ENCODE data around the gene OLFML2B. TPM values are rescaled to one million over a fixed set of nuclear protein-coding genes. Genes with fewer than 3 reads are reported as not detected.

The OLFML2B gene
- total and polyA plus RNA-seq, 2 of the 13 experiments (the other 11 are each of a cell fraction or from before 2014, with no cell fraction given): not detected

GRCh38 chr1:161944381-161944780, 79.3 kb downstream of the OLFML2B start:
- Histone ChIP-seq H3K4me1 (ENCODE audit: insufficient read depth, low read length) (peaks cover 11% of the 10 kb centered on the region), H2AFZ (ENCODE audit: low read length) (no peak overlapping the region), H3K27me3 (ENCODE audit: control insufficient read depth in 1 of 2, insufficient read depth in 2 of 2, low read length in 2 of 2) (no peaks in the 10 kb centered on the region), H3K79me2 (ENCODE audit: insufficient read depth, low read length) (no peaks in the 10 kb centered on the region), H3K9ac (ENCODE audit: insufficient read depth, low read depth, low read length) (no peak overlapping the region), H3K9me3 (ENCODE audit: low read length) (no peaks in the 10 kb centered on the region), H3K4me2 (ENCODE audit: low read depth, low read length) (no peak overlapping the region), H4K20me1 (ENCODE audit: insufficient read depth, low read length) (no peaks in the 10 kb centered on the region), H3K27ac (ENCODE audit: extremely low read length, insufficient read depth, low read length) (no peak overlapping the region), H3K4me3 (replicated peaks in 1 of 3; ENCODE audit: insufficient read depth in 1 of 3, low read depth in 2 of 3, low read length in 3 of 3) (no peak overlapping the region), H3K36me3 (replicated peaks in 1 of 2; ENCODE audit: control insufficient read depth in 1 of 2, insufficient read depth in 2 of 2, low read length in 2 of 2) (peaks cover 5 to 6% of the 10 kb centered on the region in 2 experiments; a peak in 3 of 5 replicates)
- CTCF ChIA-PET (ENCODE audit: low intra/inter-chr PET ratio, low total read pairs): no interaction called here
- in situ Hi-C loops (cut with HindIII; ENCODE audit: extremely low pct_ligation_motif_present, low pct_unique_long_range_greater_than_20kb) (no loop called here), intact Hi-C loops (cut with micrococcal nuclease; ENCODE audit: unreplicated experiment) (loop anchor here (10.0 kb wide), 1 partner anchor 80 kb away; no protein-coding TSS in a partner anchor)
- DNase-seq (ENCODE audit: low spot score) (no peak), FAIRE-seq (no peak), ATAC-seq (no peak)
- BruUV-seq (replicated peaks): no TSS peak
- TF ChIP-seq ZBTB20 (CRISPR knock-in tag; IDR thresholded peaks at IDR 0.05; ENCODE audit: borderline replicate concordance, low read depth) (no peak), ZMYM4 (CRISPR knock-in tag; IDR thresholded peaks at IDR 0.05) (no peak), ZBTB37 (CRISPR knock-in tag; IDR thresholded peaks at IDR 0.05) (no peak), PBX2 (CRISPR knock-in tag; IDR thresholded peaks at IDR 0.05) (no peak), KMT2B (CRISPR knock-in tag; IDR thresholded peaks at IDR 0.05) (no peak), NFIB (CRISPR knock-in tag; IDR thresholded peaks at IDR 0.05; ENCODE audit: borderline replicate concordance) (no peak), ZNF740 (CRISPR knock-in tag; IDR thresholded peaks at IDR 0.05) (no peak), ZNF10 (CRISPR knock-in tag; IDR thresholded peaks at IDR 0.05; ENCODE audit: borderline replicate concordance, low read depth) (no peak), KDM6A (CRISPR knock-in tag; IDR thresholded peaks at IDR 0.05; ENCODE audit: low read depth) (no peak), SNAPC2 (CRISPR knock-in tag; IDR thresholded peaks at IDR 0.05) (no peak), SMC3 (IDR thresholded peaks at IDR 0.05; ENCODE audit: low read length) (no peak), ZBTB3 (CRISPR knock-in tag; IDR thresholded peaks at IDR 0.05; ENCODE audit: borderline replicate concordance, low read depth) (no peak), MBD4 (IDR thresholded peaks at IDR 0.05; ENCODE audit: borderline replicate concordance, low read length) (no peak), PPARG (CRISPR knock-in tag; conservative IDR thresholded peaks at IDR 0.05) (no peak), AGO2 (optimal IDR thresholded peaks at IDR 0.05; ENCODE audit: low read depth, low read length) (no peak), ZNF232 (CRISPR knock-in tag; IDR thresholded peaks at IDR 0.05; ENCODE audit: borderline replicate concordance) (no peak), ZNF235 (CRISPR knock-in tag; IDR thresholded peaks at IDR 0.05; ENCODE audit: borderline replicate concordance) (no peak), ZSCAN9 (CRISPR knock-in tag; IDR thresholded peaks at IDR 0.05; ENCODE audit: borderline replicate concordance) (no peak)
- TF ChIP-seq, protein P1, sequence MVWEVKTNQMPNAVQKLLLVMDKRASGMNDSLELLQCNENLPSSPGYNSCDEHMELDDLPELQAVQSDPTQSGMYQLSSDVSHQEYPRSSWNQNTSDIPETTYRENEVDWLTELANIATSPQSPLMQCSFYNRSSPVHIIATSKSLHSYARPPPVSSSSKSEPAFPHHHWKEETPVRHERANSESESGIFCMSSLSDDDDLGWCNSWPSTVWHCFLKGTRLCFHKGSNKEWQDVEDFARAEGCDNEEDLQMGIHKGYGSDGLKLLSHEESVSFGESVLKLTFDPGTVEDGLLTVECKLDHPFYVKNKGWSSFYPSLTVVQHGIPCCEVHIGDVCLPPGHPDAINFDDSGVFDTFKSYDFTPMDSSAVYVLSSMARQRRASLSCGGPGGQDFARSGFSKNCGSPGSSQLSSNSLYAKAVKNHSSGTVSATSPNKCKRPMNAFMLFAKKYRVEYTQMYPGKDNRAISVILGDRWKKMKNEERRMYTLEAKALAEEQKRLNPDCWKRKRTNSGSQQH (CRISPR knock-in tag; IDR thresholded peaks at IDR 0.05; ENCODE audit: low read depth): no peak
- POLR2A ChIA-PET: no interaction called here
- WGBS (ENCODE audit: low lambda C conversion rate): 97% methylated on average over 2 of the region's 2 CpGs
